HCT116 (cell line): Measurements from ENCODE around the gene PHF19.

Source experiments
- CBX3 ChIP-seq: IDR thresholded peaks from 2 replicates; pipeline ENCODE4 v1.6.1; 2012; ENCODE audit warnings: low read depth
- EGR1 ChIP-seq: IDR thresholded peaks from 2 replicates; pipeline ENCODE4 v1.6.1; 2012; ENCODE audit warnings: low read depth
- EZH2 ChIP-seq: fragments of 200-600 bp; sonication (generic); IDR thresholded peaks from 2 replicates; pipeline ENCODE4 v1.6.1; 2017; ENCODE audit warnings: antibody characterized with exemption, mixed run types
- POLR2A ChIP-seq: IDR thresholded peaks from 2 replicates; pipeline ENCODE4 v1.7.0; 2011; ENCODE audit warnings: borderline replicate concordance; ENCODE audit not compliant: insufficient read depth, insufficient read length; ENCODE audit errors: extremely low read depth
- POLR2AphosphoS5 ChIP-seq: IDR thresholded peaks from 2 replicates; pipeline ENCODE4 v1.6.1; 2011; ENCODE audit warnings: mild to moderate bottlenecking, low read depth, low read length, moderate library complexity
- RAD21 ChIP-seq: IDR thresholded peaks from 2 replicates; pipeline ENCODE4 v1.6.1; 2012; ENCODE audit warnings: low read depth, mild to moderate bottlenecking
- SP1 ChIP-seq: IDR thresholded peaks from 2 replicates; pipeline ENCODE4 v1.6.1; 2012; ENCODE audit warnings: low read depth
- TF ChIP-seq, protein P1 (sequence below), 3 experiments: fragments of 200-600 bp in 1 of 3; sonication (generic) in 1 of 3; IDR thresholded peaks in 2 of 3; conservative IDR thresholded peaks in 1 of 3; 2 replicates each; pipeline ENCODE4 v1.5.1; 2012 to 2017; ENCODE audit warnings: low read depth in 2 of 3, low read length in 2 of 3, antibody characterized with exemption in 1 of 3, borderline replicate concordance in 1 of 3, control low read depth in 1 of 3, mild to moderate bottlenecking in 1 of 3, mixed read lengths in 1 of 3, mixed run types in 1 of 3, moderate library complexity in 1 of 3; ENCODE audit not compliant: insufficient read depth in 1 of 3

DNA sequence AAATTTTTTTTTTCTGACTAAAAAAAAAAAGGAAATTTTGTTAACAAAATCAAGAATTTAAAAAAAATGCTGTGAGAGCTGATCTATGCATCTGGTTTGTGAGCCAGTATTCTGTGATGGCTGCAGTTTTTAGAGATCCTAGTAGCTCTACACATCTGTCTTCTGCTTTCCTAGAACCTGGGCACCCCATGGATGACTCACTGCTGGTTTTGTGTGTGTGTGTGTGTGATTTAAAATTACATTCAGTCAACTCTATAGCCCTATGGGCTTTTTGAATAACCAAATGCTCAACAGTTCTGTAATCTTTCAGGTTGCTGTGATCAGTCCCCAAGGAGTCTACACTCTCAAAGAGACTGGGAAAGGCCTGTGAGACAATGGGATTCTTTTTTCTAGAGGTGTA lies 31.7 kb downstream of the PHF19 start:
- TF ChIP-seq POLR2A = no peak
- TF ChIP-seq, protein P1, sequence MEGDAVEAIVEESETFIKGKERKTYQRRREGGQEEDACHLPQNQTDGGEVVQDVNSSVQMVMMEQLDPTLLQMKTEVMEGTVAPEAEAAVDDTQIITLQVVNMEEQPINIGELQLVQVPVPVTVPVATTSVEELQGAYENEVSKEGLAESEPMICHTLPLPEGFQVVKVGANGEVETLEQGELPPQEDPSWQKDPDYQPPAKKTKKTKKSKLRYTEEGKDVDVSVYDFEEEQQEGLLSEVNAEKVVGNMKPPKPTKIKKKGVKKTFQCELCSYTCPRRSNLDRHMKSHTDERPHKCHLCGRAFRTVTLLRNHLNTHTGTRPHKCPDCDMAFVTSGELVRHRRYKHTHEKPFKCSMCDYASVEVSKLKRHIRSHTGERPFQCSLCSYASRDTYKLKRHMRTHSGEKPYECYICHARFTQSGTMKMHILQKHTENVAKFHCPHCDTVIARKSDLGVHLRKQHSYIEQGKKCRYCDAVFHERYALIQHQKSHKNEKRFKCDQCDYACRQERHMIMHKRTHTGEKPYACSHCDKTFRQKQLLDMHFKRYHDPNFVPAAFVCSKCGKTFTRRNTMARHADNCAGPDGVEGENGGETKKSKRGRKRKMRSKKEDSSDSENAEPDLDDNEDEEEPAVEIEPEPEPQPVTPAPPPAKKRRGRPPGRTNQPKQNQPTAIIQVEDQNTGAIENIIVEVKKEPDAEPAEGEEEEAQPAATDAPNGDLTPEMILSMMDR (IDR thresholded peaks at IDR 0.05 in 2 of 3, conservative IDR thresholded peaks at IDR 0.05 in 1 of 3; ENCODE audit: borderline replicate concordance in 1 of 3, insufficient read depth in 1 of 3, low read depth in 2 of 3, low read length in 2 of 3) = no peak
- no peak for TF ChIP-seq EZH2
- TF ChIP-seq RAD21 = no peak
- no peak for TF ChIP-seq POLR2AphosphoS5
- TF ChIP-seq SP1 = no peak
- no peak for TF ChIP-seq CBX3
- TF ChIP-seq EGR1 = no peak
